H9 (cell line): Measurements from ENCODE around the gene ATP2A1. TPM values are rescaled to one million over a fixed set of nuclear protein-coding genes. Genes with fewer than 3 reads are reported as not detected.

Source experiments
- DNase-seq: peaks from one replicate; pipeline ENCODE4 v3.0.0-alpha.2; 2017
- H2AFZ ChIP-seq: one replicate; pipeline ENCODE4 v1.6.1; 2013; ENCODE audit warnings: mild to moderate bottlenecking, low read length, control low read depth, moderate library complexity
- H2AK5ac ChIP-seq: 2 replicates; pipeline ENCODE4 v1.6.1; 2013; ENCODE audit warnings: low read length, control low read depth, mixed read lengths; ENCODE audit not compliant: insufficient read length
- H2BK120ac ChIP-seq: one replicate; pipeline ENCODE4 v1.6.1; 2013; ENCODE audit warnings: low read depth, mild to moderate bottlenecking, low read length, control low read depth, inconsistent platforms; ENCODE audit not compliant: poor library complexity, severe bottlenecking
- H2BK12ac ChIP-seq: 2 replicates; pipeline ENCODE4 v1.6.1; 2013; ENCODE audit warnings: low read length, control low read depth, mixed read lengths, low read depth; ENCODE audit not compliant: insufficient read length
- H2BK15ac ChIP-seq: 2 replicates; pipeline ENCODE4 v1.6.1; 2013; ENCODE audit warnings: low read depth, low read length, control low read depth
- H2BK20ac ChIP-seq: one replicate; pipeline ENCODE4 v1.6.1; 2013; ENCODE audit warnings: low read depth, mild to moderate bottlenecking, low read length, control low read depth, inconsistent platforms; ENCODE audit not compliant: poor library complexity, severe bottlenecking
- H2BK5ac ChIP-seq: 2 replicates; pipeline ENCODE4 v1.6.1; 2013; ENCODE audit warnings: low read length, control low read depth, mixed read lengths; ENCODE audit not compliant: insufficient read length
- H3K14ac ChIP-seq: 2 replicates; pipeline ENCODE4 v1.6.1; 2013; ENCODE audit warnings: low read length, control low read depth; ENCODE audit not compliant: insufficient read depth
- H3K18ac ChIP-seq: 2 replicates; pipeline ENCODE4 v1.6.1; 2013; ENCODE audit warnings: low read depth, mild to moderate bottlenecking, mixed read lengths, low read length, control low read depth; ENCODE audit not compliant: insufficient read length
- H3K23ac ChIP-seq: 2 replicates; pipeline ENCODE4 v1.6.1; 2013; ENCODE audit warnings: low read length, control low read depth, mixed read lengths, low read depth; ENCODE audit not compliant: insufficient read length
- H3K23me2 ChIP-seq: 2 replicates; pipeline ENCODE4 v1.6.1; 2013; ENCODE audit warnings: low read depth, mild to moderate bottlenecking, mixed read lengths, low read length, control low read depth; ENCODE audit not compliant: insufficient read length, poor library complexity, severe bottlenecking
- H3K27ac ChIP-seq: 2 replicates; pipeline ENCODE4 v1.5.1; 2013; ENCODE audit warnings: low read length, control low read depth, mixed read lengths, low read depth; ENCODE audit not compliant: insufficient read length
- H3K27me3 ChIP-seq: 2 replicates; pipeline ENCODE4 v1.6.1; 2013; ENCODE audit warnings: low read length, control low read depth, inconsistent platforms; ENCODE audit not compliant: insufficient read depth
- H3K4ac ChIP-seq: 2 replicates; pipeline ENCODE4 v1.6.1; 2013; ENCODE audit warnings: low read depth, mild to moderate bottlenecking, control low read depth, inconsistent platforms, low read length, moderate library complexity
- H3K4me1 ChIP-seq: 2 replicates; pipeline ENCODE4 v1.6.1; 2013; ENCODE audit warnings: low read length, control low read depth, inconsistent platforms; ENCODE audit not compliant: insufficient read depth
- H3K4me2 ChIP-seq: 2 replicates; pipeline ENCODE4 v1.6.1; 2013; ENCODE audit warnings: low read length, control low read depth, mixed read lengths; ENCODE audit not compliant: insufficient read length, insufficient read depth
- H3K56ac ChIP-seq: 2 replicates; pipeline ENCODE4 v1.6.1; 2013; ENCODE audit warnings: low read depth, mild to moderate bottlenecking, mixed read lengths, low read length, control low read depth; ENCODE audit not compliant: insufficient read length
- H3K79me1 ChIP-seq: 2 replicates; pipeline ENCODE4 v1.6.1; 2013; ENCODE audit warnings: low read depth, mild to moderate bottlenecking, moderate library complexity, low read length, control low read depth, inconsistent platforms; ENCODE audit not compliant: insufficient read depth, poor library complexity, severe bottlenecking
- H3K79me2 ChIP-seq: 2 replicates; pipeline ENCODE4 v1.6.1; 2013; ENCODE audit warnings: low read length, control low read depth, inconsistent platforms; ENCODE audit not compliant: insufficient read depth
- H3K9ac ChIP-seq: 2 replicates; pipeline ENCODE4 v1.6.1; 2013; ENCODE audit warnings: low read length, control low read depth, mixed read lengths; ENCODE audit not compliant: insufficient read length; ENCODE audit errors: extremely low read depth
- H3K9me3 ChIP-seq: one replicate; pipeline ENCODE4 v1.6.1; 2013; ENCODE audit warnings: low read depth, low read length, inconsistent platforms; ENCODE audit not compliant: control insufficient read depth
- H3T11ph ChIP-seq: one replicate; pipeline ENCODE4 v1.6.1; 2013; ENCODE audit warnings: mild to moderate bottlenecking, low read length, control low read depth, inconsistent platforms
- H4K20me1 ChIP-seq: one replicate; pipeline ENCODE4 v1.6.1; 2013; ENCODE audit not compliant: control insufficient read depth, insufficient read length, insufficient read depth
- H4K5ac ChIP-seq: 2 replicates; pipeline ENCODE4 v1.6.1; 2013; ENCODE audit warnings: low read depth, mild to moderate bottlenecking, mixed read lengths, low read length, control low read depth; ENCODE audit not compliant: insufficient read length
- H4K8ac ChIP-seq: replicated peaks from 2 replicates; pipeline ENCODE4 v1.6.1; 2013; ENCODE audit warnings: low read length, control low read depth, mixed read lengths, low read depth; ENCODE audit not compliant: insufficient read length
- H4K91ac ChIP-seq: 2 replicates; pipeline ENCODE4 v1.6.1; 2013; ENCODE audit warnings: low read depth, mild to moderate bottlenecking, moderate library complexity, mixed read lengths, low read length, control low read depth; ENCODE audit not compliant: insufficient read length
- H3K27ac Mint-ChIP-seq, 3 experiments: 2 replicates in 2 of 3; 3 replicates in 1 of 3; pipeline ENCODE4 v1.8.0; 2020 to 2021; ENCODE audit warnings: mixed read lengths in 3 of 3, mild to moderate bottlenecking in 1 of 3, moderate library complexity in 1 of 3
- H3K27me3 Mint-ChIP-seq: 2 replicates; pipeline ENCODE4 v1.8.0; 2021; ENCODE audit warnings: low read depth, mild to moderate bottlenecking, moderate library complexity, mixed read lengths
- H3K36me3 Mint-ChIP-seq, 3 experiments: 2 replicates in 2 of 3; 3 replicates in 1 of 3; pipeline ENCODE4 v1.8.0; 2020 to 2021; ENCODE audit warnings: low read depth in 3 of 3, mixed read lengths in 3 of 3; ENCODE audit not compliant: insufficient read depth in 1 of 3
- H3K4me1 Mint-ChIP-seq, 2 experiments: 2 replicates each; pipeline ENCODE4 v1.8.0; 2020; ENCODE audit warnings: mixed read lengths in 2 of 2
- H3K4me3 Mint-ChIP-seq, 2 experiments: 2 replicates in 1 of 2; 3 replicates in 1 of 2; pipeline ENCODE4 v1.8.0; 2020 to 2021; ENCODE audit warnings: mild to moderate bottlenecking in 2 of 2, mixed read lengths in 2 of 2, moderate library complexity in 1 of 2
- H3K9me3 Mint-ChIP-seq, 2 experiments: 2 replicates in 1 of 2; 3 replicates in 1 of 2; pipeline ENCODE4 v1.8.0; 2020; ENCODE audit warnings: mild to moderate bottlenecking in 2 of 2, mixed read lengths in 2 of 2, moderate library complexity in 1 of 2
- CTCF ChIP-seq: fragments of 200-600 bp; sonication (generic); conservative IDR thresholded peaks from 3 replicates; pipeline ENCODE4 v1.8.0; 2021; ENCODE audit warnings: antibody characterized with exemption, mild to moderate bottlenecking
- WGBS: extraction: QIAGEN DNeasy Blood & Tissue Kit; methylation state at CpG from one replicate; pipeline ENCODE4 v1.1.7; 2013; ENCODE audit warnings: missing lambda C conversion rate, low lambda C conversion rate, mixed read lengths; ENCODE audit not compliant: insufficient read length; ENCODE audit errors: extremely low coverage; 5-methylcytosine and 5-hydroxymethylcytosine counted together
- total RNA-seq: library from RNA; stranded (reverse); gene quantifications from 2 replicates; pipeline ENCODE4 v1.2.1, GENCODE V29; 2021

ATP2A1 gene
- total RNA-seq, 1 experiment from 2014 or later, result 4.6 TPM

DNA sequence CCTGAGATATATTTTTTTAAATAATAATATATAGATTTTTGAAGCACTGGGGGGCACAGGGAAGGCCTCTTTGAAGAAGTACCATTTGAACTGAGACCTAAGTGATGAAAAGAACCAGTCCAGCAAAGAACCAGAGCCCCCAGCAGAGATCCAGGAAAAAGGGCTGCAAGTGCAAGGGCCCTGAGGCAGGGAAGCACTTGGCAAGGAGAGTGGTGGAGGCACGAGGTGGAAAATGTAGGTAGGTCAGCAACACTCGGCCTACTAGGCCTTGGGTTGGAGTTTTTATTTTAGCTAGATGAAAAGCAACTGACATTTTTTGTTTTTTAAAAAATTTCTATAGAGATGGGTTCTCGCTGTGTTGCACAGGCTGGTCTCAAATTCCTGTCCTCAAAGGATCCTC, 51.9 kb downstream of the ATP2A1 start:
- no peaks in the 10 kb centered on the region for H3K9me3 ChIP-seq
- no peak overlapping the region for H3K23ac ChIP-seq
- no peaks in the 10 kb centered on the region for H3K36me3 Mint-ChIP-seq
- no peaks in the 10 kb centered on the region for H3K4me1 ChIP-seq
- peaks cover 2% of the 10 kb centered on the region for H3K27me3 Mint-ChIP-seq
- no peak for DNase-seq
- H3K9ac ChIP-seq, result no peak overlapping the region
- no peak overlapping the region for H2BK5ac ChIP-seq
- H3K27me3 ChIP-seq, result no peaks in the 10 kb centered on the region
- no peak overlapping the region for H2BK20ac ChIP-seq
- no peak overlapping the region for H2BK120ac ChIP-seq
- H4K20me1 ChIP-seq, result no peaks in the 10 kb centered on the region
- whole genome bisulfite sequencing, result no CpG with 5 or more reads among the region's 3 CpGs
- H3K56ac ChIP-seq, result no peak overlapping the region
- no peak overlapping the region for H3K4ac ChIP-seq
- no peak overlapping the region for H3T11ph ChIP-seq
- peaks cover 6 to 11% of the 10 kb centered on the region in 2 experiments for H3K4me1 Mint-ChIP-seq
- H4K8ac ChIP-seq, result no peak overlapping the region
- no peak overlapping the region for H3K4me2 ChIP-seq
- no peak overlapping the region for H2AFZ ChIP-seq
- H3K14ac ChIP-seq, result no peak overlapping the region
- no peaks in the 10 kb centered on the region for H3K79me1 ChIP-seq
- H3K23me2 ChIP-seq, result peaks cover 6% of the 10 kb centered on the region
- H3K9me3 Mint-ChIP-seq, result no peaks in the 10 kb centered on the region
- no peak for TF ChIP-seq CTCF
- no peak overlapping the region; a peak in 1 of 5 replicates for H3K4me3 Mint-ChIP-seq
- H2AK5ac ChIP-seq, result no peak overlapping the region
- no peak overlapping the region for H4K91ac ChIP-seq
- peak overlapping the region in 1 of 3 experiments; percentile 88; a peak in 1 of 7 replicates for H3K27ac Mint-ChIP-seq
- H2BK12ac ChIP-seq, result no peak overlapping the region
- H4K5ac ChIP-seq, result no peak overlapping the region
- no peak overlapping the region for H3K27ac ChIP-seq
- H3K79me2 ChIP-seq, result no peaks in the 10 kb centered on the region
- H3K18ac ChIP-seq, result no peak overlapping the region
- H2BK15ac ChIP-seq, result no peak overlapping the region
